Breast epithelium (tissue), 3 donors: ENCODE measurements around the gene HPS3.

Experiments
- POLR2A ChIP-seq: fragments of 450-650 bp; IDR thresholded peaks from one replicate; pipeline ENCODE4 v1.6.1; 2016; ENCODE audit warnings: antibody characterized with exemption, mild to moderate bottlenecking, moderate library complexity
- TF ChIP-seq, protein P1 (sequence below), 3 donors: fragments of 450-650 bp; IDR thresholded peaks; one replicate each; pipeline ENCODE4 v1.5.1; 2016 to 2017; ENCODE audit warnings: antibody characterized with exemption in 3 of 3, mild to moderate bottlenecking in 3 of 3, moderate library complexity in 3 of 3

DNA sequence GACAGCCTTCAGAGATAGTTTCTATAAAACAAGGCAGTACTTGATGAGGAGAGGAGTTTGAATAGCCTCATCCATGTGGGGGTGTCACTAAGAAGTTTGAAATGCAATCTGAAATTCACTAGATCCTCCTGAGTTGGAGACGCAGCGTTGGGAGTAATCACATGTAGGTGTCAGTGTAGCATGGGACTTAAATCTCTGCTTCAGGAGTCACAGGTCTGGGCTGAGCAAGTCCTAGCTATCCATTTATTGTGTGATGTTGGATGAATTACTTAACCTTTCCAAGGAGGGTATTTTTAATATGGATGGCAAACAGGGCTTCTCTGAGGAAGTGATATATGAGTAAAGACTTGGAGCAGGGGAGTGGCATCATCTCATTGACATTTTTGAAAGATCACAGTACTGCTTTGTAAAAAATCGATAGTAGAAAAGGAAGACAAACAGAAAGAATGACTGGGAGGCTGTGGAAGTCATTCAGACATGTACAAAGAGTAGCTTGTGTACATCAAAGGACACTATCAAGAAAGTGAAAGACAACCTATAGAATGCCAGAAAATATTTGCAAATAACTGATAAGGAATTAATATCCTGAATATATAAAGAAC is 75.1 kb downstream of the HPS3 start:
- TF ChIP-seq POLR2A, result no peak
- TF ChIP-seq, protein P1, sequence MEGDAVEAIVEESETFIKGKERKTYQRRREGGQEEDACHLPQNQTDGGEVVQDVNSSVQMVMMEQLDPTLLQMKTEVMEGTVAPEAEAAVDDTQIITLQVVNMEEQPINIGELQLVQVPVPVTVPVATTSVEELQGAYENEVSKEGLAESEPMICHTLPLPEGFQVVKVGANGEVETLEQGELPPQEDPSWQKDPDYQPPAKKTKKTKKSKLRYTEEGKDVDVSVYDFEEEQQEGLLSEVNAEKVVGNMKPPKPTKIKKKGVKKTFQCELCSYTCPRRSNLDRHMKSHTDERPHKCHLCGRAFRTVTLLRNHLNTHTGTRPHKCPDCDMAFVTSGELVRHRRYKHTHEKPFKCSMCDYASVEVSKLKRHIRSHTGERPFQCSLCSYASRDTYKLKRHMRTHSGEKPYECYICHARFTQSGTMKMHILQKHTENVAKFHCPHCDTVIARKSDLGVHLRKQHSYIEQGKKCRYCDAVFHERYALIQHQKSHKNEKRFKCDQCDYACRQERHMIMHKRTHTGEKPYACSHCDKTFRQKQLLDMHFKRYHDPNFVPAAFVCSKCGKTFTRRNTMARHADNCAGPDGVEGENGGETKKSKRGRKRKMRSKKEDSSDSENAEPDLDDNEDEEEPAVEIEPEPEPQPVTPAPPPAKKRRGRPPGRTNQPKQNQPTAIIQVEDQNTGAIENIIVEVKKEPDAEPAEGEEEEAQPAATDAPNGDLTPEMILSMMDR (IDR thresholded peaks at IDR 0.05), result no peak
